GM12878 (cell line): Measurements from ENCODE around the gene PRSS12. TPM values are rescaled to one million over a fixed set of nuclear protein-coding genes. Genes with fewer than 3 reads are reported as not detected.

Experiments used
- ATAC-seq: fragments of 200-7000 bp; cut with Tn5 transposase; 3 replicates; pipeline ENCODE4 v1.9.1; 2020; ENCODE audit warnings: mild to moderate bottlenecking, moderate library complexity
- BruUV-seq: library from RNA; stranded (reverse); fragments of 400-500 nt; replicated peaks from 2 replicates; lab custom pipeline; 2021; lab: Mats Ljungman, UMichigan
- CTCF ChIA-PET: fragments of 300-600 bp; sonication (Branson Sonifier 250); formaldehyde crosslinking; extraction: SDS; loops from one replicate; lab custom pipeline; 2021; ENCODE audit warnings: inconsistent platforms; lab: Yijun Ruan, JAX
- POLR2A ChIA-PET: fragments of 350-600 bp; formaldehyde crosslinking; extraction: SDS; loops from one replicate; lab custom pipeline; 2021; ENCODE audit warnings: inconsistent platforms; lab: Charles Lee
- RAD21 ChIA-PET: fragments of 300-600 bp; sonication (Branson Sonifier 250); formaldehyde crosslinking; loops from one replicate; lab custom pipeline; 2023; ENCODE audit warnings: antibody characterized with exemption; ENCODE audit not compliant: unreplicated experiment; lab: Charles Lee
- SMC1A ChIA-PET: fragments of 300-600 bp; sonication (Branson Sonifier 250); formaldehyde crosslinking; loops from one replicate; lab custom pipeline; 2023; ENCODE audit not compliant: unreplicated experiment, uncharacterized antibody; lab: Charles Lee
- DNase-seq: peaks from one replicate; pipeline ENCODE4 v3.0.0-alpha.2; 2011; ENCODE audit warnings: low read depth, low spot score
- FAIRE-seq: peaks from 3 replicates; lab custom pipeline; 2011; peaks lifted over from hg19 to GRCh38; lab: Jason Lieb, UNC
- H2AFZ ChIP-seq: 2 replicates; pipeline ENCODE4 v1.6.0; 2011; ENCODE audit warnings: low read depth, low read length, control low read depth; ENCODE audit not compliant: control insufficient read depth
- H3K27ac ChIP-seq: 2 replicates; pipeline ENCODE4 v1.5.1; 2011; ENCODE audit warnings: control low read depth; ENCODE audit not compliant: control insufficient read depth, insufficient read depth
- H3K27me3 ChIP-seq, 2 experiments: replicated peaks in 1 of 2; 2 replicates each; pipeline versions ENCODE4 v1.6.0 to v1.6.1; 2011; ENCODE audit warnings: low read length in 1 of 2; ENCODE audit not compliant: control insufficient read depth in 2 of 2, insufficient read depth in 2 of 2
- H3K36me3 ChIP-seq, 2 experiments: 2 replicates each; pipeline ENCODE4 v1.5.1; 2011; ENCODE audit warnings: low read length in 1 of 2; ENCODE audit not compliant: control insufficient read depth in 2 of 2, insufficient read depth in 2 of 2
- H3K4me1 ChIP-seq: 2 replicates; pipeline ENCODE4 v1.6.1; 2011; ENCODE audit warnings: mild to moderate bottlenecking, low read length, moderate library complexity, mixed read lengths; ENCODE audit not compliant: control insufficient read depth, insufficient read depth
- H3K4me2 ChIP-seq: 2 replicates; pipeline ENCODE4 v1.6.0; 2011; ENCODE audit warnings: control low read depth; ENCODE audit not compliant: control insufficient read depth, insufficient read depth
- H3K4me3 ChIP-seq: fragments of 200-600 bp; sonication (generic); 2 replicates; pipeline ENCODE4 v1.5.1; 2016
- H3K79me2 ChIP-seq: 2 replicates; pipeline ENCODE4 v1.6.0; 2011; ENCODE audit warnings: low read length; ENCODE audit not compliant: control insufficient read depth, insufficient read depth
- H3K9ac ChIP-seq: 2 replicates; pipeline ENCODE4 v1.8.0; 2011; ENCODE audit warnings: low read length, control low read depth, mixed read lengths; ENCODE audit not compliant: control insufficient read depth, insufficient read depth
- H3K9me3 ChIP-seq: replicated peaks from 3 replicates; pipeline ENCODE4 v1.5.1; 2011; ENCODE audit warnings: mild to moderate bottlenecking, low read length; ENCODE audit not compliant: control insufficient read depth, insufficient read depth
- H4K20me1 ChIP-seq: 2 replicates; pipeline ENCODE4 v1.6.0; 2011; ENCODE audit not compliant: control insufficient read depth, insufficient read depth
- BMI1 ChIP-seq: fragments of 450-650 bp; IDR thresholded peaks from 2 replicates; pipeline ENCODE4 v1.6.1; 2016; ENCODE audit warnings: mild to moderate bottlenecking, moderate library complexity, borderline replicate concordance
- DPF2 ChIP-seq: fragments of 450-650 bp; IDR thresholded peaks from 2 replicates; pipeline ENCODE4 v1.6.1; 2017; ENCODE audit warnings: mild to moderate bottlenecking
- FOXK2 ChIP-seq: fragments of 450-650 bp; IDR thresholded peaks from 2 replicates; pipeline ENCODE4 v1.6.1; 2017; ENCODE audit warnings: mild to moderate bottlenecking, moderate library complexity
- HDAC2 ChIP-seq: fragments of 200-600 bp; sonication (generic); IDR thresholded peaks from 2 replicates; pipeline ENCODE4 v1.6.1; 2017
- MYC ChIP-seq: IDR thresholded peaks from 2 replicates; pipeline ENCODE4 v1.6.1; 2011; ENCODE audit warnings: mild to moderate bottlenecking, low read length, moderate library complexity, inconsistent platforms; ENCODE audit not compliant: insufficient read depth, insufficient replicate concordance, insufficient read length, severe bottlenecking
- NFXL1 ChIP-seq: fragments of 450-650 bp; IDR thresholded peaks from 2 replicates; pipeline ENCODE4 v1.6.1; 2017; ENCODE audit warnings: antibody characterized with exemption, mild to moderate bottlenecking, borderline replicate concordance
- RUNX3 ChIP-seq: IDR thresholded peaks from 2 replicates; pipeline ENCODE4 v1.6.1; 2012; ENCODE audit warnings: low read length, inconsistent platforms
- SMAD5 ChIP-seq: IDR thresholded peaks from 2 replicates; pipeline ENCODE4 v1.6.1; 2016; ENCODE audit warnings: antibody characterized with exemption, low read depth
- ZBTB4 ChIP-seq: fragments of 450-650 bp; formaldehyde crosslinking; IDR thresholded peaks from 2 replicates; pipeline ENCODE4 v1.4.0; 2022; ENCODE audit warnings: mild to moderate bottlenecking, moderate library complexity
- WGBS: methylation state at CpG from one replicate; pipeline ENCODE4 v1.1.6; 2016; ENCODE audit warnings: low lambda C conversion rate; ENCODE audit not compliant: insufficient replicate concordance, insufficient coverage; ENCODE audit errors: missing lambda C conversion rate; 5-methylcytosine and 5-hydroxymethylcytosine counted together
- in situ Hi-C: fragments of 300-500 bp; cut with MboI; formaldehyde crosslinking; loops from 9 replicates; pipeline ENCODE4 v1.14.3; 2018; ENCODE audit warnings: mixed read lengths
- intact Hi-C: fragments of 100-400 bp; cut with micrococcal nuclease; formaldehyde crosslinking; loops from one replicate; pipeline ENCODE4 v1.14.2; 2022; ENCODE audit not compliant: unreplicated experiment
- polyA plus RNA-seq, 11 experiments: library from polyadenylated mRNA; depleted of rRNA in 4 of 11; unstranded in 6 of 11; stranded (reverse) in 5 of 11; fragments of >200 nt; fragmentation: Nextera tagmentation in 4 of 11; fragmentation: Illumina TruSeq in 1 of 11; extraction: Ambion mirVana in 4 of 11; extraction: Trizol in 1 of 11; gene quantifications; 1 replicate in 1 of 11; 2 replicates in 10 of 11; pipeline versions ENCODE4 v1.2.1 to v1.2.3, GENCODE V29; 2011 to 2016; ENCODE audit warnings: inconsistent platforms in 2 of 11, missing spikeins in 2 of 11, low read depth in 1 of 11
- total RNA-seq, 4 experiments: library from RNA; depleted of rRNA in 3 of 4; stranded (reverse); fragments of >200 nt in 3 of 4; fragmentation: Illumina TruSeq in 1 of 4; extraction: Trizol in 1 of 4; gene quantifications; 2 replicates each; pipeline versions ENCODE4 v1.2.1 to v1.2.3, GENCODE V29; 2013 to 2021
- TF ChIP-seq, protein P1 (sequence below): fragments of 450-650 bp; IDR thresholded peaks from 2 replicates; pipeline ENCODE4 v1.6.1; 2018; ENCODE audit warnings: mild to moderate bottlenecking, low read depth, moderate library complexity; ENCODE audit not compliant: partially characterized antibody

Gene PRSS12
- total and polyA plus RNA-seq, 10 of the 15 experiments (the other 5 are each of a cell fraction or from before 2014, with no cell fraction given): 0.04 to 0.34 (median 0.11) TPM; not detected in 2

GRCh38 chr4:118356731-118357130, 3.9 kb upstream of the PRSS12 start:
- BruUV-seq: no TSS peak

More at GRCh38 chr4:118356731-118357130, 3.9 kb upstream of the PRSS12 start:
- POLR2A ChIA-PET: no interaction called here
- DNase-seq (no peak), FAIRE-seq (no peak), ATAC-seq (no peak)
- Histone ChIP-seq H3K27me3 (peaks cover 3 to 4% of the 10 kb centered on the region in 2 experiments), H3K4me3 (no peak overlapping the region), H3K36me3 (no peaks in the 10 kb centered on the region), H3K4me2 (no peak overlapping the region), H3K27ac (no peak overlapping the region), H3K9ac (no peak overlapping the region), H3K9me3 (no peaks in the 10 kb centered on the region), H3K4me1 (no peaks in the 10 kb centered on the region), H2AFZ (no peak overlapping the region), H4K20me1 (no peaks in the 10 kb centered on the region), H3K79me2 (no peaks in the 10 kb centered on the region)
- CTCF ChIA-PET: interaction anchor here (0.6 kb wide), 1 partner anchor 146 kb away, joined by 3 read pairs; no protein-coding TSS in a partner anchor
- RAD21 ChIA-PET: no interaction called here
- intact Hi-C loops (no loop called here), in situ Hi-C loops (no loop called here)
- TF ChIP-seq HDAC2: no peak
- no peak for TF ChIP-seq SMAD5
- no peak for TF ChIP-seq DPF2
- TF ChIP-seq BMI1: no peak
- TF ChIP-seq NFXL1: no peak
- TF ChIP-seq FOXK2: no peak
- no peak for TF ChIP-seq MYC
- TF ChIP-seq RUNX3: no peak
- TF ChIP-seq, protein P1, sequence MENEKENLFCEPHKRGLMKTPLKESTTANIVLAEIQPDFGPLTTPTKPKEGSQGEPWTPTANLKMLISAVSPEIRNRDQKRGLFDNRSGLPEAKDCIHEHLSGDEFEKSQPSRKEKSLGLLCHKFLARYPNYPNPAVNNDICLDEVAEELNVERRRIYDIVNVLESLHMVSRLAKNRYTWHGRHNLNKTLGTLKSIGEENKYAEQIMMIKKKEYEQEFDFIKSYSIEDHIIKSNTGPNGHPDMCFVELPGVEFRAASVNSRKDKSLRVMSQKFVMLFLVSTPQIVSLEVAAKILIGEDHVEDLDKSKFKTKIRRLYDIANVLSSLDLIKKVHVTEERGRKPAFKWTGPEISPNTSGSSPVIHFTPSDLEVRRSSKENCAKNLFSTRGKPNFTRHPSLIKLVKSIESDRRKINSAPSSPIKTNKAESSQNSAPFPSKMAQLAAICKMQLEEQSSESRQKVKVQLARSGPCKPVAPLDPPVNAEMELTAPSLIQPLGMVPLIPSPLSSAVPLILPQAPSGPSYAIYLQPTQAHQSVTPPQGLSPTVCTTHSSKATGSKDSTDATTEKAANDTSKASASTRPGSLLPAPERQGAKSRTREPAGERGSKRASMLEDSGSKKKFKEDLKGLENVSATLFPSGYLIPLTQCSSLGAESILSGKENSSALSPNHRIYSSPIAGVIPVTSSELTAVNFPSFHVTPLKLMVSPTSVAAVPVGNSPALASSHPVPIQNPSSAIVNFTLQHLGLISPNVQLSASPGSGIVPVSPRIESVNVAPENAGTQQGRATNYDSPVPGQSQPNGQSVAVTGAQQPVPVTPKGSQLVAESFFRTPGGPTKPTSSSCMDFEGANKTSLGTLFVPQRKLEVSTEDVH: no peak
- TF ChIP-seq ZBTB4: no peak
- WGBS: 0% methylated on average over 1 of the region's 1 CpG
- SMC1A ChIA-PET: no interaction called here
